Activated CD4-positive, alpha-beta memory T cell treated with anti-CD3 and anti-CD28 coated beads for 36 hours (primary cell): ENCODE data around the gene SORCS3. TPM values are rescaled to one million over a fixed set of nuclear protein-coding genes. Genes with fewer than 3 reads are reported as not detected.

ENCODE experiments used
- CTCF ChIA-PET: fragments of 350-600 bp; sonication (Branson Sonifier 250); formaldehyde crosslinking; loops from one replicate; lab custom pipeline; 2021; ENCODE audit warnings: antibody characterized with exemption, inconsistent platforms; lab: Charles Lee
- POLR2A ChIA-PET: fragments of 350-600 bp; sonication (Branson Sonifier 250); formaldehyde crosslinking; loops from one replicate; lab custom pipeline; 2021; ENCODE audit warnings: antibody characterized with exemption; lab: Charles Lee
- DNase-seq: peaks from one replicate; pipeline ENCODE4 v3.0.0-alpha.2; 2020
- H3K27ac Mint-ChIP-seq: one replicate; pipeline ENCODE4 v1.8.0; 2021; ENCODE audit warnings: mixed read lengths
- H3K27me3 Mint-ChIP-seq: one replicate; pipeline ENCODE4 v1.8.0; 2021; ENCODE audit warnings: mixed read lengths
- H3K36me3 Mint-ChIP-seq: one replicate; pipeline ENCODE4 v1.8.0; 2021; ENCODE audit warnings: mixed read lengths
- H3K4me1 Mint-ChIP-seq: one replicate; pipeline ENCODE4 v1.8.0; 2021; ENCODE audit warnings: low read depth, mixed read lengths
- H3K4me3 Mint-ChIP-seq: one replicate; pipeline ENCODE4 v1.8.0; 2021; ENCODE audit warnings: mild to moderate bottlenecking, mixed read lengths
- H3K9me3 Mint-ChIP-seq: one replicate; pipeline ENCODE4 v1.8.0; 2021; ENCODE audit warnings: mixed read lengths
- intact Hi-C: fragments of 100-400 bp; cut with micrococcal nuclease; formaldehyde crosslinking; loops from one replicate; pipeline ENCODE4 v1.15.1; 2023
- total RNA-seq, 2 experiments: library from RNA; stranded (reverse); gene quantifications; one replicate each; pipeline ENCODE4 v1.2.3, GENCODE V29; 2021

Gene SORCS3
- total RNA-seq, 2 experiments from 2014 or later = not detected

GRCh38 chr10:104766341-104766740 lies 125.3 kb downstream of the SORCS3 start:
- H3K27me3 Mint-ChIP-seq = peaks cover 3% of the 10 kb centered on the region
- H3K27ac Mint-ChIP-seq = no peak overlapping the region
- no peaks in the 10 kb centered on the region for H3K4me1 Mint-ChIP-seq
- ChIA-PET CTCF (no interaction called here), POLR2A (no interaction called here)
- intact Hi-C loops = no loop called here
- H3K9me3 Mint-ChIP-seq = no peaks in the 10 kb centered on the region
- H3K4me3 Mint-ChIP-seq = no peak overlapping the region
- no peaks in the 10 kb centered on the region for H3K36me3 Mint-ChIP-seq
- DNase-seq = no peak

- POLR2A ChIA-PET = no interaction called here
- H3K36me3 Mint-ChIP-seq = no peaks in the 10 kb centered on the region
- intact Hi-C loops = no loop called here
These were observed 126.2 kb downstream of the SORCS3 start for GRCh38 chr10:104767282-104767681.

GRCh38 chr10:104767745-104768144 lies 126.7 kb downstream of the SORCS3 start:
- ChIA-PET CTCF (interaction anchor here (0.8 kb wide), 1 partner anchor 158 kb away, joined by 3 read pairs; no protein-coding TSS in a partner anchor), POLR2A (no interaction called here)
- Mint-ChIP-seq H3K27me3 (peaks cover 5% of the 10 kb centered on the region), H3K4me1 (no peaks in the 10 kb centered on the region), H3K9me3 (no peaks in the 10 kb centered on the region), H3K36me3 (no peaks in the 10 kb centered on the region), H3K27ac (no peak overlapping the region), H3K4me3 (no peak overlapping the region)
- no peak for DNase-seq
- intact Hi-C loops = no loop called here

More at GRCh38 chr10:104767282-104767681, 126.2 kb downstream of the SORCS3 start:
- Mint-ChIP-seq H3K4me3 (no peak overlapping the region), H3K4me1 (no peaks in the 10 kb centered on the region), H3K27me3 (peaks cover 3% of the 10 kb centered on the region), H3K27ac (no peak overlapping the region), H3K9me3 (no peaks in the 10 kb centered on the region)
- CTCF ChIA-PET = interaction anchor here (0.8 kb wide), 1 partner anchor 159 kb away, joined by 3 read pairs; no protein-coding TSS in a partner anchor
- no peak for DNase-seq

GRCh38 chr10:104773105-104773504 lies 132.0 kb downstream of the SORCS3 start:
- no peaks in the 10 kb centered on the region for H3K36me3 Mint-ChIP-seq
- H3K27ac Mint-ChIP-seq = no peak overlapping the region
- intact Hi-C loops = no loop called here
- H3K27me3 Mint-ChIP-seq = peaks cover 2% of the 10 kb centered on the region
- no peaks in the 10 kb centered on the region for H3K9me3 Mint-ChIP-seq
- ChIA-PET CTCF (no interaction called here), POLR2A (no interaction called here)
- DNase-seq = no peak
- no peak overlapping the region for H3K4me3 Mint-ChIP-seq
- no peaks in the 10 kb centered on the region for H3K4me1 Mint-ChIP-seq

- Mint-ChIP-seq H3K9me3 (no peaks in the 10 kb centered on the region), H3K36me3 (no peaks in the 10 kb centered on the region), H3K27me3 (peaks cover 2% of the 10 kb centered on the region), H3K4me1 (no peaks in the 10 kb centered on the region), H3K27ac (no peak overlapping the region), H3K4me3 (no peak overlapping the region)
- ChIA-PET POLR2A (no interaction called here), CTCF (no interaction called here)
- intact Hi-C loops = no loop called here
- no peak for DNase-seq
These were observed 133.1 kb downstream of the SORCS3 start for GRCh38 chr10:104774234-104774633.

GRCh38 chr10:104777086-104777799 lies 136.2 kb downstream of the SORCS3 start:
- Mint-ChIP-seq H3K4me1 (no peaks in the 10 kb centered on the region), H3K27ac (no peak overlapping the region), H3K36me3 (no peaks in the 10 kb centered on the region), H3K27me3 (peaks cover 4% of the 10 kb centered on the region), H3K4me3 (no peak overlapping the region), H3K9me3 (no peaks in the 10 kb centered on the region)
- CTCF ChIA-PET = no interaction called here
- POLR2A ChIA-PET = no interaction called here
- intact Hi-C loops = no loop called here
- no peak for DNase-seq

- intact Hi-C loops = no loop called here
- no peaks in the 10 kb centered on the region for H3K4me1 Mint-ChIP-seq
- POLR2A ChIA-PET = no interaction called here
- no peaks in the 10 kb centered on the region for H3K9me3 Mint-ChIP-seq
- H3K36me3 Mint-ChIP-seq = no peaks in the 10 kb centered on the region
- no peak for DNase-seq
- H3K27me3 Mint-ChIP-seq = peaks cover 2% of the 10 kb centered on the region
- no peak overlapping the region for H3K27ac Mint-ChIP-seq
- CTCF ChIA-PET = no interaction called here
- H3K4me3 Mint-ChIP-seq = no peak overlapping the region
These were observed 137.3 kb downstream of the SORCS3 start for GRCh38 chr10:104778371-104778770.

GRCh38 chr10:104779701-104780100 lies 138.6 kb downstream of the SORCS3 start:
- Mint-ChIP-seq H3K4me1 (no peaks in the 10 kb centered on the region), H3K9me3 (no peaks in the 10 kb centered on the region), H3K36me3 (no peaks in the 10 kb centered on the region), H3K27me3 (peaks cover 2% of the 10 kb centered on the region), H3K4me3 (no peak overlapping the region), H3K27ac (no peak overlapping the region)
- intact Hi-C loops = no loop called here
- ChIA-PET POLR2A (no interaction called here), CTCF (no interaction called here)
- DNase-seq = no peak

GRCh38 chr10:104780165-104780564 lies 139.1 kb downstream of the SORCS3 start:
- CTCF ChIA-PET = no interaction called here
- Mint-ChIP-seq H3K4me3 (no peak overlapping the region), H3K4me1 (no peaks in the 10 kb centered on the region), H3K36me3 (no peaks in the 10 kb centered on the region), H3K9me3 (no peaks in the 10 kb centered on the region), H3K27ac (no peak overlapping the region), H3K27me3 (peaks cover 2% of the 10 kb centered on the region)
- POLR2A ChIA-PET = no interaction called here
- no peak for DNase-seq
- intact Hi-C loops = no loop called here

GRCh38 chr10:104780946-104781595 lies 140.0 kb downstream of the SORCS3 start:
- Mint-ChIP-seq H3K27ac (no peak overlapping the region), H3K4me1 (no peaks in the 10 kb centered on the region), H3K4me3 (no peak overlapping the region), H3K36me3 (no peaks in the 10 kb centered on the region), H3K9me3 (no peaks in the 10 kb centered on the region), H3K27me3 (peaks cover 2% of the 10 kb centered on the region)
- ChIA-PET POLR2A (no interaction called here), CTCF (no interaction called here)
- intact Hi-C loops = no loop called here
- DNase-seq = no peak

- CTCF ChIA-PET = no interaction called here
These were observed 143.4 kb downstream of the SORCS3 start for GRCh38 chr10:104784452-104784851.

GRCh38 chr10:104791471-104791870 lies 150.4 kb downstream of the SORCS3 start:
- no peaks in the 10 kb centered on the region for H3K4me1 Mint-ChIP-seq
- H3K27me3 Mint-ChIP-seq = peaks cover 3% of the 10 kb centered on the region
- no peak overlapping the region for H3K27ac Mint-ChIP-seq
- no peak for DNase-seq
- CTCF ChIA-PET = no interaction called here
- intact Hi-C loops = no loop called here
- no peaks in the 10 kb centered on the region for H3K36me3 Mint-ChIP-seq
- no peaks in the 10 kb centered on the region for H3K9me3 Mint-ChIP-seq
- no peak overlapping the region for H3K4me3 Mint-ChIP-seq
- POLR2A ChIA-PET = no interaction called here

More at GRCh38 chr10:104784452-104784851, 143.4 kb downstream of the SORCS3 start:
- H3K27me3 Mint-ChIP-seq = peaks cover 5% of the 10 kb centered on the region
- POLR2A ChIA-PET = no interaction called here
- H3K27ac Mint-ChIP-seq = no peak overlapping the region
- no peaks in the 10 kb centered on the region for H3K36me3 Mint-ChIP-seq
- intact Hi-C loops = no loop called here
- H3K9me3 Mint-ChIP-seq = no peaks in the 10 kb centered on the region
- H3K4me3 Mint-ChIP-seq = no peak overlapping the region
- no peak for DNase-seq
- no peaks in the 10 kb centered on the region for H3K4me1 Mint-ChIP-seq

GRCh38 chr10:104795411-104795810 lies 154.3 kb downstream of the SORCS3 start:
- Mint-ChIP-seq H3K4me1 (no peaks in the 10 kb centered on the region), H3K27ac (no peak overlapping the region), H3K36me3 (no peaks in the 10 kb centered on the region), H3K4me3 (no peak overlapping the region), H3K9me3 (peaks cover 2% of the 10 kb centered on the region), H3K27me3 (no peaks in the 10 kb centered on the region)
- DNase-seq = no peak
- ChIA-PET POLR2A (no interaction called here), CTCF (no interaction called here)
- intact Hi-C loops = no loop called here
